Type B pancreatic cell (in vitro differentiated cells): ENCODE measurements around the gene PTPRM. TPM values are rescaled to one million over a fixed set of nuclear protein-coding genes. Genes with fewer than 3 reads are reported as not detected.

Source experiments
- DNase-seq: peaks from one replicate; pipeline ENCODE4 v3.0.0; 2021; ENCODE audit warnings: mixed read lengths; ENCODE audit not compliant: unreplicated experiment; ENCODE audit errors: extremely low spot score
- H3K27ac Mint-ChIP-seq: 2 replicates; pipeline ENCODE4 v1.8.0; 2021; ENCODE audit warnings: mild to moderate bottlenecking, mixed read lengths
- H3K27me3 Mint-ChIP-seq: 2 replicates; pipeline ENCODE4 v1.8.0; 2021; ENCODE audit warnings: mixed read lengths
- H3K36me3 Mint-ChIP-seq: 2 replicates; pipeline ENCODE4 v1.8.0; 2021; ENCODE audit warnings: mixed read lengths
- H3K4me1 Mint-ChIP-seq: one replicate; pipeline ENCODE4 v1.8.0; 2021; ENCODE audit warnings: mixed read lengths; ENCODE audit not compliant: unreplicated experiment
- H3K4me3 Mint-ChIP-seq: 2 replicates; pipeline ENCODE4 v1.8.0; 2021; ENCODE audit warnings: mild to moderate bottlenecking, mixed read lengths
- H3K9me3 Mint-ChIP-seq: 2 replicates; pipeline ENCODE4 v1.8.0; 2021; ENCODE audit warnings: mixed read lengths
- CTCF ChIP-seq: fragments of 200-600 bp; sonication (generic); conservative IDR thresholded peaks from 2 replicates; pipeline ENCODE4 v1.5.0; 2021; ENCODE audit warnings: antibody characterized with exemption, mild to moderate bottlenecking
- total RNA-seq: library from RNA; stranded (reverse); gene quantifications from 2 replicates; pipeline ENCODE4 v1.2.1, GENCODE V29; 2021; ENCODE audit warnings: low replicate concordance

Gene PTPRM
- total RNA-seq, 1 donor from 2014 or later: 18.6 TPM

- H3K9me3 Mint-ChIP-seq: no peaks in the 10 kb centered on the region
- no peak overlapping the region for H3K27ac Mint-ChIP-seq
- H3K36me3 Mint-ChIP-seq: no peaks in the 10 kb centered on the region
- no peak overlapping the region for H3K4me3 Mint-ChIP-seq
- peaks cover 3% of the 10 kb centered on the region for H3K27me3 Mint-ChIP-seq
- no peak for DNase-seq
- H3K4me1 Mint-ChIP-seq: peaks cover 11% of the 10 kb centered on the region
- no peak for TF ChIP-seq CTCF
These were observed 33.6 kb downstream of the PTPRM start for GRCh38 chr18:7600528-7601245.

DNA sequence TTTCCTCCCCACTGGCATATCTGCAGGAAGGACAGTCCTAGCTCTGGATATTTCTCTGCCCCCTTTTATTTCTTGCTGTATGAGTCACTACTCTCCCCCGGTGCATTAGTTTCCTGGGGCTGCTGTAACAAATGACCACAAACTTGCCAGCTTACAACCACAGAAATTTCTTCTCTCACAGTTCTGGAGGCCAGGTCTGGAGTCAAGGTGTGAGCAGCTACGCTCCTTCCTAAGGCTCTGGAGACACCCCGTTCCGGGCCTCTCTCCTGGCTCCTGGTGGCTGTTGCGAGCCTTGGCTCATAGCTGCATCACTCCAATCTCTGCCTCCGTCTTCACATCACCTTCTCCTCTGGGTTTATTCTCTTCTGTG, 34.1 kb downstream of the PTPRM start:
- Mint-ChIP-seq H3K9me3 (no peaks in the 10 kb centered on the region), H3K27ac (no peak overlapping the region), H3K4me3 (no peak overlapping the region)

DNA sequence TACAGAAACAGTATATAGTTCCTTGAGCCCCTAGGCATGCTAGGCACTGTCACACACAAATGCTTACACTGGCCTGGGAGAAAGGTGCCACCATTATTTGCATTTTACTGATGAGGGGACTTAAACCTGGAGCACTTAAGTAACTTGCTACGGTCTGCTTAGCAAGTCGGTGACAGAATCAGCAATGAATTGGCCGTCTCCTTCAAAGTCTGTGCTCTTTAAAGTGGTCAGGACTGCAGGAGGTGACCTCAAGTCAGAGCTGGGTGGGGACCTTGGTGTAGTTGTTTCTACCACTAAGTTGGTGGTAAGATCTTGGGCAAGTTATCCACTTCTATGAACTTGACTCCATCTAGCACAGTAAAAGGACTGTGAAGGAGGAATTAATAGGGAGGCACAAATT, 34.8 kb downstream of the PTPRM start:
- peaks cover 3% of the 10 kb centered on the region for H3K27me3 Mint-ChIP-seq
- DNase-seq: no peak
- no peak overlapping the region for H3K27ac Mint-ChIP-seq
- no peak for TF ChIP-seq CTCF
- H3K4me1 Mint-ChIP-seq: peaks cover 11% of the 10 kb centered on the region
- H3K9me3 Mint-ChIP-seq: no peaks in the 10 kb centered on the region
- H3K4me3 Mint-ChIP-seq: no peak overlapping the region
- H3K36me3 Mint-ChIP-seq: no peaks in the 10 kb centered on the region

More for the DNA sequence above, 34.1 kb downstream of the PTPRM start:
- peaks cover 11% of the 10 kb centered on the region for H3K4me1 Mint-ChIP-seq
- no peaks in the 10 kb centered on the region for H3K36me3 Mint-ChIP-seq
- TF ChIP-seq CTCF: no peak
- no peak for DNase-seq
- peaks cover 3% of the 10 kb centered on the region for H3K27me3 Mint-ChIP-seq

DNA sequence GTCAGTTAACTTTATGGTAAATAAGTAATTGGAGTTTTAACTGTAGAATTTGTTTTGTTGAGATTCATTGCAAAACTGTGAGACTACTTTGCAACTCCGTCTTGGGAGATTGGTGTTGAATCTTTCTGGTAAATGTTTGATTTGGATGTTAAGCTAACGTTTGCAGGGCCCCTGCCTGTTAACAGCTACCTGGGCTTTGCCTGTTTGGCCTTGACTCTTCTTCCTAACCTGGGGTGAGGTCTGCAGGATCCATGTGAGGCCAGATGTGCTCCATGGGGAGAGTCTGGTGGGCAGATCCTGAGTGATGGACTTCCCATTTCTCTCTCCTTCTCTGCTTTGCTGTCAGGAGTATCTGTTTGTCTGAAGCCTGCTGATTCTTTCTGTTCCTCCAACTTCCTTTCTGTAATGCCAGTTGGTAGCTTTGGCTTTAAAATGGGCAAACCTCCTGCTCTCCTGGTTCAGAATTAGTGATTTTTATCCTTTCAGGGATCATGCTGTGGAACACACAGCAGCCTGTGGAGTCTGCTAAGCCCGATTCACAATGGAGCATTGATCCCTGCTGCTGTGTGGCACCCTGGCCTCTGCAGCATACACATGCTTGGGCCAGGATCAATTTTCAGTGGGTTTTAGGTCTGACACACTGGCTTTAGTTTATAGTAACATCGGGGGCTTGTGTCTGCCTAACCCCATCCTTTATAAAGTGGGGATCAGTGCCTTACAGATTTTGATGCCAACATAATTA, 36.3 kb downstream of the PTPRM start:
- Mint-ChIP-seq H3K27ac (no peak overlapping the region), H3K4me3 (no peak overlapping the region), H3K4me1 (peaks cover 24% of the 10 kb centered on the region), H3K9me3 (no peaks in the 10 kb centered on the region), H3K36me3 (no peaks in the 10 kb centered on the region), H3K27me3 (peaks cover 7% of the 10 kb centered on the region)
- no peak for TF ChIP-seq CTCF
- DNase-seq: no peak

DNA sequence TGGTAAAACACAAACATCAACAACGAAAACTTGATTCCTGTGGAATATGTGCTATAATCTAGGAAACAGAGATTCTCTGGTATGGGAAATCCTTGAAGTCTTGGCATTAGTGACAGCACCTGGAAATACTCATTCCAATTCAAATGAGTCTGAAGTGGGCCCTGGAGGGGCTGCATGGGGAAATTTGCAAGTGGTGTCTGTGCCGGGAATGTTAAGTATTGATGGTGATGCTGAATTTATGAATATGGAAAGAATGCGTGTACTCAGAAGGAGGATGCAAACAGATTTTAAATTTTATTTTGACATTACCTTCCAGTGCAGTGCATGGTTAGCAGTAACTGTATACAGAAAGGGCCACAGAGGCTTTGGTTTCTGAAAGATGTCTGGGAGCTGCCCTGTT, 37.2 kb downstream of the PTPRM start:
- Mint-ChIP-seq H3K9me3 (no peaks in the 10 kb centered on the region), H3K4me1 (peaks cover 27% of the 10 kb centered on the region), H3K4me3 (no peak overlapping the region), H3K27ac (no peak overlapping the region), H3K36me3 (no peaks in the 10 kb centered on the region), H3K27me3 (peaks cover 7% of the 10 kb centered on the region)
- no peak for TF ChIP-seq CTCF
- no peak for DNase-seq
